Lung (tissue), 12 donors: Measurements from ENCODE around the gene ITPKB. TPM values are rescaled to one million over a fixed set of nuclear protein-coding genes. Genes with fewer than 3 reads are reported as not detected.

ENCODE experiments used
- ATAC-seq: fragments of 200-7000 bp; cut with Tn5 transposase; one replicate; pipeline ENCODE4 v1.9.1; 2020; ENCODE audit warnings: moderate number of reproducible peaks; ENCODE audit not compliant: insufficient read depth, low FRiP score
- DNase-seq, 3 donors: peaks; one replicate each; pipeline ENCODE4 v3.0.0-alpha.2; 2013 to 2017
- H3K27ac ChIP-seq, 2 donors: one replicate each; pipeline ENCODE4 v1.5.1; 2013; ENCODE audit warnings: mild to moderate bottlenecking in 2 of 2, moderate library complexity in 2 of 2, control low read depth in 1 of 2, inconsistent platforms in 1 of 2, low read depth in 1 of 2, low read length in 1 of 2
- H3K27me3 ChIP-seq, 3 donors: one replicate each; pipeline ENCODE4 v1.5.1; 2013; ENCODE audit warnings: low read length in 2 of 3; ENCODE audit not compliant: control insufficient read depth in 3 of 3, insufficient read depth in 3 of 3
- H3K36me3 ChIP-seq, 4 donors: one replicate each; pipeline ENCODE4 v1.5.1; 2013; ENCODE audit warnings: low read length in 4 of 4, mild to moderate bottlenecking in 1 of 4, moderate library complexity in 1 of 4; ENCODE audit not compliant: control insufficient read depth in 4 of 4, insufficient read depth in 4 of 4
- H3K4me1 ChIP-seq, 5 donors: one replicate each; pipeline ENCODE4 v1.5.1; 2013; ENCODE audit warnings: low read length in 5 of 5, mild to moderate bottlenecking in 2 of 5, moderate library complexity in 1 of 5; ENCODE audit not compliant: control insufficient read depth in 5 of 5, insufficient read depth in 5 of 5
- H3K4me3 ChIP-seq: one replicate; pipeline ENCODE4 v1.5.1; 2013; ENCODE audit warnings: mild to moderate bottlenecking, control low read depth, moderate library complexity
- H3K9ac ChIP-seq, 2 donors: one replicate each; pipeline ENCODE4 v1.5.1; 2013; ENCODE audit warnings: low read length in 2 of 2, control low read depth in 1 of 2; ENCODE audit not compliant: insufficient read depth in 1 of 2
- H3K9me3 ChIP-seq, 4 donors: one replicate each; pipeline ENCODE4 v1.5.1; 2013; ENCODE audit warnings: low read length in 3 of 4, mild to moderate bottlenecking in 1 of 4, moderate library complexity in 1 of 4; ENCODE audit not compliant: control insufficient read depth in 4 of 4, insufficient read depth in 3 of 4
- WGBS, 2 donors: extraction: QIAGEN DNeasy Blood & Tissue Kit; methylation state at CpG; one replicate each; pipeline ENCODE4 v1.1.7; 2013; 5-methylcytosine and 5-hydroxymethylcytosine counted together
- polyA plus RNA-seq, 2 donors: library from polyadenylated mRNA; stranded (reverse); fragments of 200-250 nt; gene quantifications; one replicate each; pipeline ENCODE4 v1.2.1, GENCODE V29; 2013
- total RNA-seq, 2 donors: library from RNA; depleted of rRNA in 1 of 2; stranded (reverse); fragments of >200 nt in 1 of 2; gene quantifications; one replicate each; pipeline ENCODE4 v1.2.1, GENCODE V29; 2014 to 2021
- TF ChIP-seq, protein P1 (sequence below): IDR thresholded peaks from 2 replicates; pipeline ENCODE4 v1.5.1; 2012; ENCODE audit warnings: mild to moderate bottlenecking; ENCODE audit errors: control extremely low read depth, extremely low read depth
- donor health status: control.
- donor health status: control.
- donor health status: Bipolar disorder and iron deficiency.
- donor health status: healthy.
- donor health status: DM: yes; HTN: yes; CAD: no.

Gene ITPKB
- total and polyA plus RNA-seq, 4 donors: 9.9 to 46.6 (median 28.1) TPM

DNA sequence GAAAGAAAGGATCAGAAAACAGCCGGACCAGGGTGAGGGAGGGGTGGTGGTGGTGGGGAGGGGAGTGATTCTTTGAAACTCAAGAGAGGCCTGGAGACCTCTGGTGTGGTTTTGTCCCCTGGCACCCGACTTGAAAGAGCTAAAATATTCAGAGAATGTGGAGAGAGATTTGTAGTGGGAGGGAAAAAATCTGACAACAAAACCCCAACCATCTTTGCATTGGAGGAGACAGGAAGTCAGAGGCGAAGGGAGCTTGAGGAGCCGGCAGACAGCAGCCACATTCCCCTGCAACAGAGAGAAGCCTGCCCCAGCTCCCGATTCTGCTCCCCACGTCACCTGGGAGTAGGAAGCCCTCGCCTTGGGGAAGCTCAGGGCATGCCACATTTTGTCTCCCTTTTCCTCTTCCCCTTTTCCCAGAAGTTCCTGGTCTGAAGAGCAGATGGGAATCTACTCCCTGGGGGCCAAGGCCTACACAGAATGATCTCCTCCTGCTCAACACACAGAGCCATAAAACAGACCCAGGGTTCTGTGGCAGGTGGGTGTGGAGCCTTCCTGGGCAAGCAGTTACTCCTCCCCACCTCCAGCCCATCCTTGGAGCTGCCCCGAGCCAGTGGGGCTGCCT lies 84.9 kb downstream of the ITPKB start:
- TF ChIP-seq, protein P1, sequence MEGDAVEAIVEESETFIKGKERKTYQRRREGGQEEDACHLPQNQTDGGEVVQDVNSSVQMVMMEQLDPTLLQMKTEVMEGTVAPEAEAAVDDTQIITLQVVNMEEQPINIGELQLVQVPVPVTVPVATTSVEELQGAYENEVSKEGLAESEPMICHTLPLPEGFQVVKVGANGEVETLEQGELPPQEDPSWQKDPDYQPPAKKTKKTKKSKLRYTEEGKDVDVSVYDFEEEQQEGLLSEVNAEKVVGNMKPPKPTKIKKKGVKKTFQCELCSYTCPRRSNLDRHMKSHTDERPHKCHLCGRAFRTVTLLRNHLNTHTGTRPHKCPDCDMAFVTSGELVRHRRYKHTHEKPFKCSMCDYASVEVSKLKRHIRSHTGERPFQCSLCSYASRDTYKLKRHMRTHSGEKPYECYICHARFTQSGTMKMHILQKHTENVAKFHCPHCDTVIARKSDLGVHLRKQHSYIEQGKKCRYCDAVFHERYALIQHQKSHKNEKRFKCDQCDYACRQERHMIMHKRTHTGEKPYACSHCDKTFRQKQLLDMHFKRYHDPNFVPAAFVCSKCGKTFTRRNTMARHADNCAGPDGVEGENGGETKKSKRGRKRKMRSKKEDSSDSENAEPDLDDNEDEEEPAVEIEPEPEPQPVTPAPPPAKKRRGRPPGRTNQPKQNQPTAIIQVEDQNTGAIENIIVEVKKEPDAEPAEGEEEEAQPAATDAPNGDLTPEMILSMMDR: no peak
- ATAC-seq (no peak), DNase-seq (peak; percentile 66 to 76 (median 68))
- Histone ChIP-seq H3K9me3 (no peaks in the 10 kb centered on the region), H3K27ac (peak overlapping the region; percentile 1 to 73), H3K27me3 (no peaks in the 10 kb centered on the region), H3K4me1 (peaks cover 0 to 53% (median 38%) of the 10 kb centered on the region in 5 donors), H3K9ac (no peak overlapping the region), H3K36me3 (peaks cover 0 to 2% (median 0%) of the 10 kb centered on the region in 4 donors), H3K4me3 (no peak overlapping the region)
- 31 to 32% methylated on average over 8 of the region's 8 CpGs for WGBS, 2 donors

- 60 to 65% methylated on average over 11 of the region's 11 CpGs for WGBS, 2 donors
- Histone ChIP-seq H3K4me3 (no peak overlapping the region), H3K9ac (peak overlapping the region in 1 of 2 donors; percentile 2), H3K36me3 (peaks cover 0 to 3% (median under 1%) of the 10 kb centered on the region in 4 donors), H3K27me3 (no peaks in the 10 kb centered on the region), H3K27ac (peak overlapping the region in 1 of 2 donors; percentile 29), H3K9me3 (no peaks in the 10 kb centered on the region), H3K4me1 (peaks cover 0 to 48% (median 38%) of the 10 kb centered on the region in 5 donors)
- TF ChIP-seq, protein P1: no peak
- no peak for ATAC-seq
- DNase-seq: peak in 1 of 3 donors; percentile 31
Observed at GRCh38 chr1:226653311-226653921, 85.7 kb downstream of the ITPKB start.

DNA sequence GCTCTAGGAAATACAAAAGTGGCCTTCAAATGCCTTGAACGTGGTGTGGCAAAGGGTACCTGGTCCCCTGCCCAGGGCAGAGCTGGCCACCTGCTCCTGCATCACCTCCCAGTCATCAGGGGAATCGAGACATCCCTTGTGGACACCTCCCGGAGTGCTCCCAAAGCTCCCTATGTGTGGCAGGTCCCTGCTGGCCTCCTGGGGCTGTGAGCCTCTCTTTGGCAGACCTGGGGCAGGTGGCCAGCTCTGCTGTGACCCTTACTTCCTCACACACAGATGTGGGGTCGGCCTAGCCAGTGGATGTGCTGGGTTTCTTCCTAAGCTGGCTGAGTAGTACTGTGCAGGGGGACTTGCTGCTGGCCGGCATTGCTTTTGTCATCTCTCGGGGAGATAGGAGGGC lies 86.5 kb downstream of the ITPKB start:
- H3K36me3 ChIP-seq: peaks cover 0 to 10% (median 7%) of the 10 kb centered on the region in 4 donors
- no peaks in the 10 kb centered on the region for H3K27me3 ChIP-seq
- TF ChIP-seq, protein P1: no peak
- H3K27ac ChIP-seq: no peak overlapping the region
- DNase-seq (no peak), ATAC-seq (no peak)
- no peaks in the 10 kb centered on the region for H3K9me3 ChIP-seq
- H3K4me1 ChIP-seq: peaks cover 0 to 46% (median 38%) of the 10 kb centered on the region in 5 donors
- no peak overlapping the region for H3K4me3 ChIP-seq
- WGBS, 2 donors: 93 to 96% methylated on average over 6 of the region's 6 CpGs
- H3K9ac ChIP-seq: no peak overlapping the region
